Thyroid gland (tissue), 4 donors: ENCODE measurements around the gene ANKRD65. TPM values are rescaled to one million over a fixed set of nuclear protein-coding genes. Genes with fewer than 3 reads are reported as not detected.
"Not testable (repeated sequence)": the region's sequence is repeated elsewhere in the genome, so short reads cannot be mapped to it uniquely, and the experiment has no call there.

Experiments used
- DNase-seq, 2 donors: peaks; one replicate each; pipeline ENCODE4 v3.0.0-alpha.2; 2019
- H3K27ac ChIP-seq, 3 donors: fragments of 200-600 bp; sonication (generic); 1 replicate in 2 of 3; 2 replicates in 1 of 3; pipeline ENCODE4 v1.5.1; 2016 to 2019; ENCODE audit warnings: mild to moderate bottlenecking in 1 of 3, moderate library complexity in 1 of 3
- H3K27me3 ChIP-seq: fragments of 200-600 bp; sonication (generic); one replicate; pipeline ENCODE4 v1.5.1; 2019
- H3K36me3 ChIP-seq, 2 donors: fragments of 200-600 bp; sonication (generic); one replicate each; pipeline ENCODE4 v1.5.1; 2016 to 2019
- H3K4me1 ChIP-seq, 2 donors: fragments of 200-600 bp; sonication (generic); one replicate each; pipeline ENCODE4 v1.5.1; 2017 to 2019
- H3K4me3 ChIP-seq, 3 donors: fragments of 200-600 bp; sonication (generic); replicated peaks in 1 of 3; 1 replicate in 2 of 3; 2 replicates in 1 of 3; pipeline ENCODE4 v1.5.1; 2016; ENCODE audit warnings: mild to moderate bottlenecking in 1 of 3
- H3K9me3 ChIP-seq: fragments of 200-600 bp; sonication (generic); one replicate; pipeline ENCODE4 v1.5.1; 2017
- CTCF ChIP-seq, 6 experiments: fragments of 200-600 bp in 3 of 6; fragments of 450-650 bp in 3 of 6; sonication (generic) in 3 of 6; IDR thresholded peaks; one replicate each; pipeline ENCODE4 v1.5.1; 2016 to 2019; ENCODE audit warnings: antibody characterized with exemption in 6 of 6, mild to moderate bottlenecking in 2 of 6, inconsistent platforms in 1 of 6, moderate library complexity in 1 of 6
- POLR2A ChIP-seq, 2 donors: fragments of 450-650 bp; IDR thresholded peaks; one replicate each; pipeline ENCODE4 v1.6.1; 2017; ENCODE audit warnings: antibody characterized with exemption in 2 of 2, mild to moderate bottlenecking in 2 of 2, moderate library complexity in 1 of 2
- whole genome bisulfite sequencing, 2 donors: methylation state at CpG; one replicate each; pipeline ENCODE4 v1.1.5; 2017; 5-methylcytosine and 5-hydroxymethylcytosine counted together
- intact Hi-C: fragments of 100-400 bp; cut with DNase I; formaldehyde crosslinking; loops from one replicate; pipeline ENCODE4 v1.15.1; 2023
- total RNA-seq, 4 donors: library from RNA; depleted of rRNA; stranded (reverse); fragments of >200 nt; gene quantifications; one replicate each; pipeline ENCODE4 v1.2.3, GENCODE V29; 2016

Gene ANKRD65
- 1 to 10 TPM; 2.0 to 3.2 (median 2.4) TPM for total RNA-seq

GRCh38 chr1:1421147-1421906 lies at the start of gene ANKRD65:
ANKRD65 (minus strand) TSS chr1:1421276; CDS start chr1:1421005, 271 bp downstream.
- no peak within 1 kb of the TSS for H3K27ac ChIP-seq
- H3K4me3 ChIP-seq: no peak within 1 kb of the TSS
- no peaks in the 10 kb centered on the region for H3K36me3 ChIP-seq
- no peaks in the 10 kb centered on the region for H3K9me3 ChIP-seq
- no peaks in the 10 kb centered on the region for H3K27me3 ChIP-seq
- WGBS, 2 donors: 71 to 78% methylated on average over 14 to 15 of the region's 18 CpGs
- intact Hi-C loops: no loop called here
- peaks cover 0 to 6% of the 10 kb centered on the region in 2 donors for H3K4me1 ChIP-seq
- TF ChIP-seq CTCF (IDR thresholded peaks at IDR 0.05) (no peak), POLR2A (IDR thresholded peaks at IDR 0.05) (no peak)
- DNase-seq: no peak

- DNase-seq, H3K36me3 ChIP-seq, H3K27ac ChIP-seq, intact Hi-C loops, H3K9me3 ChIP-seq, H3K4me3 ChIP-seq, H3K27me3 ChIP-seq: not testable (repeated sequence)
- WGBS, 2 donors: 80 to 86% methylated on average over 7 to 32 of the region's 44 CpGs
- peaks cover 7 to 16% of the 10 kb centered on the region in 2 donors for H3K4me1 ChIP-seq
These were observed 47.3 kb upstream of the ANKRD65 start for GRCh38 chr1:1468196-1468985.

DNA sequence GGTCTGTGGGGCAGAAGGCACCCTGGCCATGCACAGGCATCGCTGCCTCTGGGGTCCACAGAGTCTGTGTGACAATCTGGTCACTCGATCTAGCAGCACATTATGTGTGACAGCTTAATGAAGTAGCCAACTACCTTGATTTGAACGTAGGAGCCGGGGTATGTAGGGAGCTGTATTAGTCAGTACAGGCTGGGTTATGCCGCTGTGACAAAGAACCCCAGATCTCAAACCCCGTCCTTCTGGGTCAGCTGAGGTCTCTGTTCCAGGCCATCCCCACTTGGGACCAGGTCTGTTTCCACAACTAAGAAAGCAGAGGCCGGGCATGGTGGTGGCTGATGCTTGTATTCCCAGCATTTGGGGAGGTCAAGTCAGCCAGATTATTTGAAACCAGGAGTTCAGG lies 42.2 kb upstream of the ANKRD65 start:
- peak overlapping the region in 1 of 3 donors; percentile 84 for H3K27ac ChIP-seq
- H3K36me3 ChIP-seq: no peaks in the 10 kb centered on the region
- H3K4me3 ChIP-seq: no peak overlapping the region
- H3K27me3 ChIP-seq: no peaks in the 10 kb centered on the region
- intact Hi-C loops: no loop called here
- H3K9me3 ChIP-seq: no peaks in the 10 kb centered on the region
- 87 to 90% methylated on average over 5 to 6 of the region's 7 CpGs for WGBS, 2 donors
- TF ChIP-seq CTCF (IDR thresholded peaks at IDR 0.05) (no peak), POLR2A (IDR thresholded peaks at IDR 0.05) (no peak)
- DNase-seq: no peak
- H3K4me1 ChIP-seq: peaks cover 5 to 13% of the 10 kb centered on the region in 2 donors

- Histone ChIP-seq H3K36me3 (no peaks in the 10 kb centered on the region), H3K27me3 (no peaks in the 10 kb centered on the region), H3K27ac (peak overlapping the region; percentile 69 to 84 (median 76)), H3K4me3 (peak overlapping the region in 2 of 3 donors; percentile 23 to 24), H3K9me3 (no peaks in the 10 kb centered on the region), H3K4me1 (peaks cover 5 to 13% of the 10 kb centered on the region in 2 donors)
- DNase-seq: peak; percentile 96
- WGBS, 2 donors: 16 to 37% methylated on average over 2 to 11 of the region's 26 CpGs
- peak in 1 of 6 experiments; percentile 12 for TF ChIP-seq CTCF (IDR thresholded peaks at IDR 0.05)
- peak in 1 of 2 donors; percentile 58 for TF ChIP-seq POLR2A (IDR thresholded peaks at IDR 0.05)
- intact Hi-C loops: no loop called here
These were observed 41.4 kb upstream of the ANKRD65 start for GRCh38 chr1:1462318-1462966.

DNA sequence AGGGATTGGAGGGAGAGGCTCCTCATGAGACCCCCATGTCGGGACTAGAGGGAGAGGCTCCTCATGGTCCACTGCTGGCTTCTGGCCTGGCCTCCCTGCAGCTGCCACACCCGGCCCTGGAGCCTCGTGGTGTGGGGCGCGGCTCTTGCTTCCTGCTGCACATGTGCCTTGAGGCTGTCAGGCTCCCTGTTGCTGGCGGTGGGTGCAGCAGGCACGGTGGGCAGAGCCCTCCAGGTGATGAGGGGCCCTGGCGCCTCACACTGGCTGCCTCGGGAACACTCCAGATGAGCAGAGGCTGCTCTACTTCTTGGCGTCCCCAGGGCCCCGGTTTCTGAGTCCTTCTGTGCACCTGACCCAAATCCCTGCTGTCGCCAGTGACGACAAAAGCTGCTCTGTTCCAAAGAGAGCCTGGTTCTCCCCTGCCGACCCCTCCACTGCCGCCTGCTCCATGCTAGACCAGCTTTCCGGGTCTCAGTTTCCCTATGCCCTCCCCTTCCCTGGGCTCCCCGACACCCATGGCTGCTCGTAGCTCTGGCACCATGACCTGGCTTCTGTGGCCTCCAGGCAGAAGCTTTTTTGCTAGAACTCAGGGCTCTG lies 40.7 kb upstream of the ANKRD65 start:
- DNase-seq: peak; percentile 6 to 7
- H3K27ac ChIP-seq: peak overlapping the region; percentile 69 to 84 (median 76)
- H3K4me3 ChIP-seq: peak overlapping the region in 2 of 3 donors; percentile 23 to 24
- 45 to 60% methylated on average over 11 to 16 of the region's 18 CpGs for WGBS, 2 donors
- no peak for TF ChIP-seq POLR2A (IDR thresholded peaks at IDR 0.05)
- H3K4me1 ChIP-seq: peaks cover 5 to 13% of the 10 kb centered on the region in 2 donors
- H3K27me3 ChIP-seq: no peaks in the 10 kb centered on the region
- no peaks in the 10 kb centered on the region for H3K36me3 ChIP-seq
- intact Hi-C loops: no loop called here
- no peaks in the 10 kb centered on the region for H3K9me3 ChIP-seq
